ENCODE data around the gene PTPRN2. TPM values are rescaled to one million over a fixed set of nuclear protein-coding genes. Genes with fewer than 3 reads are reported as not detected.

PTPRN2 gene
- total and polyA plus RNA-seq, 2 experiments from 2014 or later: 0.28 TPM; not detected in 1

DNA sequence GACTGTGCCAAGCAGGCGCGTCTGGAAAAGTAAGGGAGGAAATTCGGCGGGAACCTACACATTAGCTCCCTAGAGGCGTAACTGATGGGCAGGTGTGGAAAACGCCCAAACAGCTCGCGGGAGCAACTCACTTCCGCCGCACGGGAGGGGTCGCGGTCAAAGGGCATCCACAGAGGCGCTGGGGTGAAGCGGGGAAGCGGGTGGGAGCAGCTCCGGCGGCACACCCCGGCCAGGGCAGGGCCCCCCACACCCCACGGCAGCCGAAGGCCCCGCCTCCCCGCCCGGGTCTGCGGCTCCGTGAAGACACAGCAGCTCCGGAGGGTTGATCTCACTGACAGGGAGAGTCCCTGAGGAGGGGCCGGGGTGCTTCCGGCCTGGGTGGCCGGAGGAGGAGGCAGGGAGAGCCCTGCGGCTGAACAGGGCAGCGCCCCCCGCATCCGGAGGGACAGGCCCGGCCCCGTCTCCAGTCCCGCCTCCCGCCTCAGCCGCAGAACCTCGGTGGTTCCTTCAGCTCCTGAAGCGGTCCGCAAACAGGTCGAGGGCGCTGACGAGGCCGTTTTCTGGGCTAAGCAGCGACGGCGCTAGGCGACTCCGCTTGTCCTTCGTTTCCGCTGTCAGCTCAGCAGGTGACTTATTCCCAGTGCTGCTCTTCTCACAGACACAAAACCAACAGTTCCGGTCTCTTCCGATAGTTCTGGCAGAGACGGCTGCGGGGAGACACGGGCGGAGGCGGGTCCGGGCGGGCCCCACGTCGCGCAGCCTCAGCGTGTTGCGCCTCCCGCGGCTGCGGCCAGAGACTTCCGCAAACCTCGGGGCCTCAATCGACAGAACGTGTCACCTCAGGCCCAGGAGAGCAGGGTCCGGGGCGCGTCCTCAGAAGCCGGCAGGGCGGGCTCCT lies 974.7 kb downstream of the PTPRN2 start:
- Histone ChIP-seq H3K27me3 (no peaks in the 10 kb centered on the region), H3K9me3 (ENCODE audit: low read depth) (no peaks in the 10 kb centered on the region), H3K36me3 (no peaks in the 10 kb centered on the region), H3K4me1 (ENCODE audit: low read depth) (no peaks in the 10 kb centered on the region), H3K27ac (no peak overlapping the region), H3K4me3 (no peak overlapping the region)
- TF ChIP-seq, protein P1, sequence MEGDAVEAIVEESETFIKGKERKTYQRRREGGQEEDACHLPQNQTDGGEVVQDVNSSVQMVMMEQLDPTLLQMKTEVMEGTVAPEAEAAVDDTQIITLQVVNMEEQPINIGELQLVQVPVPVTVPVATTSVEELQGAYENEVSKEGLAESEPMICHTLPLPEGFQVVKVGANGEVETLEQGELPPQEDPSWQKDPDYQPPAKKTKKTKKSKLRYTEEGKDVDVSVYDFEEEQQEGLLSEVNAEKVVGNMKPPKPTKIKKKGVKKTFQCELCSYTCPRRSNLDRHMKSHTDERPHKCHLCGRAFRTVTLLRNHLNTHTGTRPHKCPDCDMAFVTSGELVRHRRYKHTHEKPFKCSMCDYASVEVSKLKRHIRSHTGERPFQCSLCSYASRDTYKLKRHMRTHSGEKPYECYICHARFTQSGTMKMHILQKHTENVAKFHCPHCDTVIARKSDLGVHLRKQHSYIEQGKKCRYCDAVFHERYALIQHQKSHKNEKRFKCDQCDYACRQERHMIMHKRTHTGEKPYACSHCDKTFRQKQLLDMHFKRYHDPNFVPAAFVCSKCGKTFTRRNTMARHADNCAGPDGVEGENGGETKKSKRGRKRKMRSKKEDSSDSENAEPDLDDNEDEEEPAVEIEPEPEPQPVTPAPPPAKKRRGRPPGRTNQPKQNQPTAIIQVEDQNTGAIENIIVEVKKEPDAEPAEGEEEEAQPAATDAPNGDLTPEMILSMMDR (IDR thresholded peaks at IDR 0.05; ENCODE audit: low read depth, low read length): no peak
- peak in 1 of 2 donors; percentile 13 for DNase-seq (ENCODE audit: low read depth in 1 of 2, low spot score in 1 of 2)

DNA sequence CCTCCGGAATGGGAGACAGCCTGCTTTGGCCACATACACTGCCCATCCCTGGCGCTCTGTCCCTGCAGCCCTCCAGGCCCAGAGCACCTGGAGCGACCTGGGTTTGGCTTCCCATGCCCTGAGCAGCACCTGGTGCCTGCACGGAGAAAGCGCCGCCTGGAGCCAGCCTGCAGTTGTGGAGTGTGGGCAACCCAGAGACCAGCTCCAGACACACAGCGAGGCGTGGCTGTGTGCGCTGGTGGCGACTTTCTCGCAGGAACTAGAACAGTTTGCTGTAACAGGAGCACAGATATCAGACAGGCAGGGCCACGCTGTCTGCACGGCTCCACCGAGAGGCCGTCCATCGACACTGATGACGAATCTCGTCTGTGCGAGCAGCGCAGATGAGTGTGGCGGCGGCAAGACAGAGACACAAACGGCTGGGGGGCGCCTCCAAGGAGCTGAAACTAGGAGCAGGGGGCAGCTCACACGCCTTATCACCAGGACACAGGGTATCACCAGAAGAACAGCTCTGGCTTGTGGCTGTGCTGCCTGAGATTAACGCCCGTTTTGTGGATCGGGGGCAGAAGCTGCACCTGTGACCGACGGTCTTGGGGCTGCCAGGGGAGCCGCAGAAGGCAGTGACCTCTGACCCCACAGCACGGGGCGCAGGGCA lies 975.5 kb downstream of the PTPRN2 start:
- H3K27me3 ChIP-seq: no peaks in the 10 kb centered on the region
- TF ChIP-seq, protein P1 (IDR thresholded peaks at IDR 0.05; ENCODE audit: low read depth, low read length): no peak
- H3K4me3 ChIP-seq: no peak overlapping the region
- H3K9me3 ChIP-seq (ENCODE audit: low read depth): no peaks in the 10 kb centered on the region
- no peaks in the 10 kb centered on the region for H3K4me1 ChIP-seq (ENCODE audit: low read depth)
- H3K36me3 ChIP-seq: no peaks in the 10 kb centered on the region
- no peak overlapping the region for H3K27ac ChIP-seq
- DNase-seq (ENCODE audit: low read depth in 1 of 2, low spot score in 1 of 2): no peak

DNA sequence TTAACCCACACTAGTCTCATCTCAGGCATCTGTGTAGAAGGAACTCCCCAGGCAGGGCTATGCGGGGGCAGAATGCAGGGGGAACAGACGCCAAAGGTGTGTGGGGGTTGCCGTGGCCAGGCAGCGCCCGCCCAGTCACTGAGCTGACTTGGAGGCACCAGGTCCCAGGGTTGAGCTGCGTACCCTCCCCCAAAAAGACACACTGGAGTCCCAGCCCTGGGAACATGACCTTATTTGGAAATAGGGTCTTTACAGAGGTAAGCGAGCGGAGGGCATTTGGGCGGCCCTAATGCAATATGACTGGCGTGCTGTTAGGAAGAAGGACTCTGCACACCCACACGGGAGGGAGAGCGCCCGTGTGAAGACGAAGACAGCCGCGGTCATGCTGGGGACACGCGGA lies 976.3 kb downstream of the PTPRN2 start:
- no peak overlapping the region for H3K4me3 ChIP-seq
- DNase-seq (ENCODE audit: low read depth in 1 of 2, low spot score in 1 of 2): no peak
- no peaks in the 10 kb centered on the region for H3K9me3 ChIP-seq (ENCODE audit: low read depth)
- H3K27me3 ChIP-seq: no peaks in the 10 kb centered on the region
- no peak overlapping the region for H3K27ac ChIP-seq
- TF ChIP-seq, protein P1 (IDR thresholded peaks at IDR 0.05; ENCODE audit: low read depth, low read length): no peak
- H3K36me3 ChIP-seq: no peaks in the 10 kb centered on the region
- no peaks in the 10 kb centered on the region for H3K4me1 ChIP-seq (ENCODE audit: low read depth)

DNA sequence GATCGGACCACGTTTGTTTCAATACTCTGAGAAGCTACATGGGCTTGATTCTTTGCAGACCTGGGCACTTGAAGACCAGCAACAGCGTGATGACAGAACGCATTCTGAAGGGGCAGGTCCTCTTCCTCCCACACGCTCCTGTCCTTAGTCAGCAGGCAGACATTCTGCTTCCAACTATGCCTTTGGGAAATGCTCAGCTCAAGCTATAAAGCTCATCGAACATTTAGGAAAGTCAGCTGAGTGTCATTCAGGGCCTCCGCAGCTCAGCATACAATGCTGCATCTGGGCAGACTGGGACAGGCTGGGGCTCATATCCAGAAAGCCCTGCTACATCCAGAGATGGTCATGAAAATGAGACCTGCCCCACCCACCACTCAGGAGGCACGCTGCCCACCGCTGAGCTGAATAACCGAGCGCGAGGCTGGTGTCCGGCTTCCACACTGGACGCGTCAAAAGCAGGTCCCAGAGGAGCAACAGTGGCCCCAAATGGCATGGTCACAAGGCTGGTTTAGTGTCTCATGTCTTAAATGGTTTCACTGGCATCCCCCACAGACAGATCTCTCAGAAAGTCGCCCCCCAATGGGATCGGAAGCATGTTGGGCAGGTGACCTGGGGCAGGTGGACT lies 976.8 kb downstream of the PTPRN2 start:
- Histone ChIP-seq H3K27ac (no peak overlapping the region), H3K4me3 (no peak overlapping the region), H3K4me1 (ENCODE audit: low read depth) (no peaks in the 10 kb centered on the region), H3K27me3 (no peaks in the 10 kb centered on the region), H3K36me3 (no peaks in the 10 kb centered on the region), H3K9me3 (ENCODE audit: low read depth) (no peaks in the 10 kb centered on the region)
- TF ChIP-seq, protein P1 (IDR thresholded peaks at IDR 0.05; ENCODE audit: low read depth, low read length): no peak
- peak in 1 of 2 donors; percentile 3 for DNase-seq (ENCODE audit: low read depth in 1 of 2, low spot score in 1 of 2)

DNA sequence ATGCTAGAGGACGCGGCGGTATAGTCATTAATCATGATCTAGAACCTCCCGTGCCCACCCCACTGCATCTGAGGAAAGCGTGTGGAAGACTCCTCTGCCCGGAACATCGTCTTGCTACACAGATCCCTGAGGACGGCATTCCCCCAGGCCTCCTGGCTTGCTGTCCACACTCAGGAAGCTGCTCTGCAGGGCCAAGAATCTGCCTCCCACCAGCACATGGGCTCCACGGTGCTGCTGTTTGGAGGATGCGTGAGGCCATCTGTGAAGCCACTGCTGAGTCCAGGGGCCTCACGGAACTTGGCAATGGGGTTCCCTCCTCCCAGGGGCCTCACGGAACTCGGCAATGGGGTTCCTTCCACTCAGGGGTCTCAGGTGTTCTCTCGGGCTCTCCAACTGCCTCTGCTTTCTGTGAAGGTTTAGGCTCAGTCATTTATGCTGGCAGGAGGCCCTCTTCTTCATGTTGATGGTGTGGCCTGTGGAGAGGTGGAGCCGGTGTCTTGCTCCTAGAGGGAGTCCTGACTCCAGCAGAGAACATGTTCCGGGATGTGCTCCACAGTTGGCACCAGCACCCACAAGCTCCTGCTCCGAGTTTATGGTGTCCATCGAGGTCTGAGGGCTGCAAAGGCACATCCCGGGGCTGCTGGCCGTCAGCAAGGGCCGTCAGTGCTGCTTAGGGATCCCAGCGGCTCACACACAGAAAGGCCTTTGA lies 977.5 kb downstream of the PTPRN2 start:
- Histone ChIP-seq H3K27me3 (no peaks in the 10 kb centered on the region), H3K4me1 (ENCODE audit: low read depth) (no peaks in the 10 kb centered on the region)
- DNase-seq (ENCODE audit: low read depth in 1 of 2, low spot score in 1 of 2): no peak

More for the DNA sequence above, 977.5 kb downstream of the PTPRN2 start:
- Histone ChIP-seq H3K4me3 (no peak overlapping the region), H3K9me3 (ENCODE audit: low read depth) (no peaks in the 10 kb centered on the region), H3K27ac (no peak overlapping the region), H3K36me3 (no peaks in the 10 kb centered on the region)
- TF ChIP-seq, protein P1 (IDR thresholded peaks at IDR 0.05; ENCODE audit: low read depth, low read length): no peak

All from cardiac muscle cell (in vitro differentiated cells and primary cell).